GM19455 (cell line): ENCODE data around the gene SH3RF3.

Experiments used
- ATAC-seq: cut with Tn5 transposase; IDR thresholded peaks from one replicate; pipeline ENCODE4 v1.9.1; 2021; ENCODE audit not compliant: unreplicated experiment

The SH3RF3 gene

GRCh38 chr2:109176928-109177327 is 47.9 kb downstream of the SH3RF3 start:
- ATAC-seq: no peak

- ATAC-seq: no peak
Measured at GRCh38 chr2:109177635-109178034, 48.6 kb downstream of the SH3RF3 start.

DNA sequence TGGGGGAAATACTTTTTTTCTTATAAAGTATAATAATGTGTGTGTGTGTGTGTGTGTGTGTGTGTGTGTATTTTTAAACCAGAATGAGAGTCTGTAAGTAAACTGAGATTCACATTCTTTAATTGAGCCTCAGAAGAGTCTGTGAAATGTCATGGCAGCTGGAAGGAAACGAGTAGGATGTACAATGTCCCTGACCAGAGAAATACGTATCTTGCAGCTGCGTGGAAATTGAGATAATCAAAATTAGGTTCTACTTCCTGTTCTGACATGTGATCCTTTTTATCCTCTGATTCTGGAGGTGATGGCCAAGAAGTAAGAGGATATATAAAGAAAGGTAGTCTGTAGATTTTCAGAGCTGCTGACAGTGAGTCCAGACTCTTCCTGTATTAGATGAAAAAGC is 50.0 kb downstream of the SH3RF3 start:
- ATAC-seq: no peak

DNA sequence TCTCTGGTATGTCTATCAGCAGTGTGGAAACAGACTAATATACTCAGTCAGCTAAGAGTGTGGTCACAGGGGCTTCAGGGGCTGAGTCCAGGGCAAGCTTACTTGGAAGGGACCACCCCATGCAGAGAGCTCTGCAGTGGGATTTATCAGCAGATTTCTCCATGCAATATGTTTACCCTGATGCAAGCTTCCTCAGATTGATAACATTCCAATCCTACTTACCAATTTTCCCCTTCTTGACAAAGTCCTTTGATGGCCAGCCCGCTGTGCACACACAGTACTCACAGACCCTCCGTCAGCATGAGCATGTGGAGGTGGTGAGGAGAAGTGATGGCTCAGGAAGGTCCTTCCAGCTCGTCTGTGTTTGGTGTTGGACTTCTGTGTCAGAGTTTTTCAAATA is 51.8 kb downstream of the SH3RF3 start:
- ATAC-seq: no peak

DNA sequence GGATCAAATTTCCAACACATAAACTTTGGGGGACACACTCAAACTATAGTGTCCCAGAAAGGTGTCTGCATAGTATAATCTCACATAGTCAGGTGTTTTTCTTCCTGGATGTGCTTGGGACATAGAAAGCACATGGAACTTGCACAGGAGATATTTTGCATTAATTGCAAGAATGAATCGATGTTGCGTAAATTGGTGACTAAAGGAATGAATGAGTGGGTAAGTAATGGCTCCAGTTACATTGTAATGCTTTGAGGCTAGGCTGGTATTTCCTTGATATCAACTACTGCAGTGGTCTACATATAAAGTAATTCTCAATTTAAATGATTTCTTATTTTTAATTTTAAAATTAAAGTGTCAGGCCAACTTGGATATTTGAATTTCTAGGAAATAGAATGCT is 53.4 kb downstream of the SH3RF3 start:
- ATAC-seq: no peak

DNA sequence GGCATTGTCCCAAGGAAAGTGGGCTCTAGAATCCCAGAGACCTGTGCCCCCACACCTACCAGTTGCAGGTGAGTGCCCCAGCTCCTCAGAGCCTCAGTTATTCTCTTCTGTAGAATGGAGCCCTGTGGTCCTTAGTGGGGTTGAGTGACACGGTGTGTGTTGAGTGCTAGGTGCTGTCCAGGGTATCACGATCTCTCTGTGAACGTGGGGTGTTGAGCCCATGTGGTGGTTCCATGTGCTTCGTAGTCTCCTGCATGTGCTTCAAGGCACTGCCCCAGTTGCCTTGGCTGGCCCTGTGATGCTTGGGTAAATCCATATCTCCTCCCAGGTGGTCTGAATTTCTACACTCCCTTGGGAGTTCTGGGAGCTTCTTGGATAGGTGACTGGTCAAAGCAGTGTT is 54.9 kb downstream of the SH3RF3 start:
- no peak for ATAC-seq

DNA sequence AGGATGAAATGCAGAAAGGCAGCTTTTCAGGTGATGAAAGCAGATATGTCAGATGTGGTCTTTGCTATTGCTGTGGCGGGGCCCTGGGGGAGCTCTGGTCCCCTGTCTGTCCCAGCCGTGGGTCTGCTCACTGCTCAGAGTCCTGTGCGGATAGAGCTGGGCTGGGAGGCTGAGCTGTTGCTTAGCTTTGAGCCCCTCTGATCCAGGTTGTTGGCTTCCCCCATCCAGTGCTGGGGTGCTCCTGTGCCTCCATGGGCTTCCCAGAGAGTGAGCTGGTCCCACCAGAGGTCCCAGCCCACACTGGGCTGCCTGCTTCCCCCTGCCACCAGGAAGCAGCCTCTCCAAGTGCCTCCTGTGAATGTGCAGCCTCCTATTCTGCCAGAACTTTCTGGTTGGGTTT is 55.4 kb downstream of the SH3RF3 start:
- no peak for ATAC-seq

DNA sequence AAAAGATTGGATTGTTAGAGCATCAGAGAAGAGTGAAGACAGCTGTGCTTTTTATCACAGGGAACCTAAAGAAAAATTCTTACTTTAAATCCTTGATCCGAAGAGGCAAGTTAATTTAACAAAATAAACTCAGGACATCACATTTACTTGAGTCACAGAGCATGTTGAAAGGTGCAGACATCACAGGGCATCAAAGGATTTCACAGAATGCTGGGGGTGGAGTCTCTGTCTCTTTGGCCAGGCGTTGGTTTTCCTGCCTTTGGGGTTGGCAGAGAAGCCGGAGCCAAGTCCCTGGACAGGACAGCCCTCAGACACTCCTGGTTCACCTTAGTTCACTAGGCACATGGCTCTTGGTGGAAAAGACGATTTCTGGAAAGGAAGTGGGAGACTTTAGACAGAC is 56.3 kb downstream of the SH3RF3 start:
- ATAC-seq: no peak

- ATAC-seq: no peak
Measured at GRCh38 chr2:109185821-109186570, 57.0 kb downstream of the SH3RF3 start.

GRCh38 chr2:109186656-109187250 is 57.7 kb downstream of the SH3RF3 start:
- no peak for ATAC-seq

GRCh38 chr2:109187711-109188495 is 58.9 kb downstream of the SH3RF3 start:
- ATAC-seq: no peak

GRCh38 chr2:109188496-109188890 is 59.5 kb downstream of the SH3RF3 start:
- no peak for ATAC-seq

DNA sequence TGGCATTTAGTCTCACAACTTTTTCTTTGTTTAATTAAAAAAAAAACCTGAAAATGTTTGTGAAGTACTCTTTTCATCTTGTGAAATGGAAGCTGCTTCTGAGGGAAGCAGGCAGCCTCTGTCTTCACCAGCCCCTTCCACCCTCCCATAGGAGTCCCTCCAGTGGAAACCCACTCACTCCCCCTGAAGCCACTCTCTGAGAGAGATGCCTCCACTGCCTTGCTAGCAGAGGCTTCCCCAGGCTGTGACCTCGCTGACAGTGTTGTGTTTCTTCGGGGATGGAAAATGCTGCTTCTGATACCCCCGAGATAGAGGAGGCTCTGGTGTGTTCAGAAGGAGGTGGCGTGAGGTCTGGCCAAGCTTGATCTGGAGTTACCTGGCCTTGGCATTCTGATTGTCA is 59.9 kb downstream of the SH3RF3 start:
- ATAC-seq: no peak

GRCh38 chr2:109189751-109190150 is 60.7 kb downstream of the SH3RF3 start:
- no peak for ATAC-seq

GRCh38 chr2:109193807-109194619 is 65.0 kb downstream of the SH3RF3 start:
- no peak for ATAC-seq

- ATAC-seq: no peak
Measured at GRCh38 chr2:109194620-109194937, 65.6 kb downstream of the SH3RF3 start.

DNA sequence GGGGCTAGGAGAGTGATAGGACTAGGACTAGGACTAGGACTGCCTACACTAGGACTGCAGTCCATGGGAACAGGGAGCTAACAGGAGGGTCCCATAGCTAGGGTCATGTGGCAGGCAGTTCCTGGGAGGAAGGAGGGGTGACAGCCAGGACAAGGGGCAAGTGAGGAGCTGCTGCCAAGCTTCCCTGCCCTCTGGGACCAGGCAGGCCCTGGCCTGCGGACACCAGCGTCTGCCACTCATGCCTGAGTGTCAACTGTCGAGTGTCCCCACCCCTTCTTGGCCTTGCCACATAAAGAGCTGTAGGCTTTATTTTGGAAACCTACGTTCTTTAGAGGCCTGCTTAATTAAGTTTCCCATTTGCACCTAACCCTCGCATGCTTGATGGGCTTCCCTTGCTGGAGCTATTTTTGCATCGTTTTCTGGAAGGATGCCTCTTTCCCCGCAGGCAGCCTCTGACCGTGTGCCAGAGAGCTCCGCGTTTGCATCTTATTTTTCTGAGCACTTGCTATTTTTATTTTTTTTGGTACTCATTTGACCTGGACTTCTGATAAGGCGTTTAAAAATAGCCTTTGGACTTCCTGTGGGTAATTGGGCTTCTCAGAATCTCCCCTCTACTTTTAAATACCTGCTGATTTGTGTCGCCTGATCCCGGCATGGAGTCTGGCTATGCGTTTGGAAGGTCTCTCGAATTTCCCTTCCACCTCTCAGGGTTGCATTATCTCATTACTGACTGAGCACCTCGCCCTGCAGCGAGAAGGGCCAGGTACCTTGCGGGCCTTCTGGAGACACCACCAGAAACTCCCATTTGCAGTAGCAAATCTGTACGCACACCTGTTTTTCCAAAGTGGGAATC is 66.4 kb downstream of the SH3RF3 start:
- no peak for ATAC-seq

- no peak for ATAC-seq
Measured at GRCh38 chr2:109196081-109196875, 67.3 kb downstream of the SH3RF3 start.

DNA sequence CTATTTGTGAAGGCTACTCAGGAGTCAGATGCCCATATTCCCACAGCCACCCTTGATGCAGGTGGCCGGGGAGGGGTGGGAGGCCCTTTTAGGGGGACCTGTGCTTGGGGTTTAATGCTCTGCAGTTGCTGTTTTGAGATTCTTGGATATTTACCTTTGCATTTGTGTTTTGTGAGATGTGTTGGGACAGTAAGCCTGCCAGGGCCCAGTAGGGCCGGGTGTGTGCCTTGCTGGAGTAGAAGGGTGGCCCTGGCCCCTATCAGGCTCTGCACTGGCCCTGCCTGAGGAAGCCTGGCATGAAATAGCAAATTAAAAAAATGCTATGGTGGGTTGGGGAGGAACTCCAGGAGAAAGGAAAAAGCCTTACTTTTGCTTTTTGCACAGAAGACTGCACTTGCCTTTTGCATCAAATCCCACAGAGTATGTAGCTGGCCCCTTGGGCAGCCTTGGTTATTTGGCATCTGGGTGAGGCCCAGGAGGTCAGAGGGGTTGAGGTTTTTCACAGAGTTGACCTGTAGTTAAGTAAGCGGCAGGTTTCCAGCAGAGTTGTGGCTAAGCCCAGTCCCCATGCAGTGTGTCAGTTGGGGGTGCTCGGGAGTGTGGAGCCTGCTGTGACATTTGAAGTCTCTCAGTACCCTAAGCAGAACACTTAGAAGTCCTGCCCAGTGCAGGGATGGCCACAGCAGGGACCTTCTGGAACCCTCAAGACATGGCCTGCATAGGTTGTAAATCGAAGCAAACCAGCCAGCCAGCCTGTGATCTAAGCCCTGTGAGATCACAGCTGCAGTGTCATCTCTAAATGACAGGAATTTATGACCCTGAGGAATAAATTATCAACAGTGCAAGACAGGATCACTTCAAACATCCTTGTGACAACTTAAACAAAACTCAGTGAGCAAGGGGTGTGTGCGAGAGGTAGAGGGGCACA is 68.8 kb downstream of the SH3RF3 start:
- no peak for ATAC-seq
